GM12878 (cell line): ENCODE measurements around the gene TNNT3. TPM values are rescaled to one million over a fixed set of nuclear protein-coding genes. Genes with fewer than 3 reads are reported as not detected.
A peak's percentile ranks its signal among the peaks of the same experiment; 100 is the strongest.

ENCODE experiments used
- ATAC-seq: fragments of 200-7000 bp; cut with Tn5 transposase; 3 replicates; pipeline ENCODE4 v1.9.1; 2020; ENCODE audit warnings: mild to moderate bottlenecking, moderate library complexity
- BruUV-seq: library from RNA; stranded (reverse); fragments of 400-500 nt; replicated peaks from 2 replicates; lab custom pipeline; 2021; lab: Mats Ljungman, UMichigan
- CTCF ChIA-PET: fragments of 300-600 bp; sonication (Branson Sonifier 250); formaldehyde crosslinking; extraction: SDS; loops from one replicate; lab custom pipeline; 2021; ENCODE audit warnings: inconsistent platforms; lab: Yijun Ruan, JAX
- POLR2A ChIA-PET: fragments of 350-600 bp; formaldehyde crosslinking; extraction: SDS; loops from one replicate; lab custom pipeline; 2021; ENCODE audit warnings: inconsistent platforms; lab: Charles Lee
- RAD21 ChIA-PET: fragments of 300-600 bp; sonication (Branson Sonifier 250); formaldehyde crosslinking; loops from one replicate; lab custom pipeline; 2023; ENCODE audit warnings: antibody characterized with exemption; ENCODE audit not compliant: unreplicated experiment; lab: Charles Lee
- SMC1A ChIA-PET: fragments of 300-600 bp; sonication (Branson Sonifier 250); formaldehyde crosslinking; loops from one replicate; lab custom pipeline; 2023; ENCODE audit not compliant: unreplicated experiment, uncharacterized antibody; lab: Charles Lee
- DNase-seq: peaks from one replicate; pipeline ENCODE4 v3.0.0-alpha.2; 2011; ENCODE audit warnings: low read depth, low spot score
- FAIRE-seq: peaks from 3 replicates; lab custom pipeline; 2011; peaks lifted over from hg19 to GRCh38; lab: Jason Lieb, UNC
- H2AFZ ChIP-seq: 2 replicates; pipeline ENCODE4 v1.6.0; 2011; ENCODE audit warnings: low read depth, low read length, control low read depth; ENCODE audit not compliant: control insufficient read depth
- H3K27ac ChIP-seq: 2 replicates; pipeline ENCODE4 v1.5.1; 2011; ENCODE audit warnings: control low read depth; ENCODE audit not compliant: control insufficient read depth, insufficient read depth
- H3K27me3 ChIP-seq, 2 experiments: replicated peaks in 1 of 2; 2 replicates each; pipeline versions ENCODE4 v1.6.0 to v1.6.1; 2011; ENCODE audit warnings: low read length in 1 of 2; ENCODE audit not compliant: control insufficient read depth in 2 of 2, insufficient read depth in 2 of 2
- H3K36me3 ChIP-seq, 2 experiments: 2 replicates each; pipeline ENCODE4 v1.5.1; 2011; ENCODE audit warnings: low read length in 1 of 2; ENCODE audit not compliant: control insufficient read depth in 2 of 2, insufficient read depth in 2 of 2
- H3K4me1 ChIP-seq: 2 replicates; pipeline ENCODE4 v1.6.1; 2011; ENCODE audit warnings: mild to moderate bottlenecking, low read length, moderate library complexity, mixed read lengths; ENCODE audit not compliant: control insufficient read depth, insufficient read depth
- H3K4me2 ChIP-seq: 2 replicates; pipeline ENCODE4 v1.6.0; 2011; ENCODE audit warnings: control low read depth; ENCODE audit not compliant: control insufficient read depth, insufficient read depth
- H3K4me3 ChIP-seq: fragments of 200-600 bp; sonication (generic); 2 replicates; pipeline ENCODE4 v1.5.1; 2016
- H3K79me2 ChIP-seq: 2 replicates; pipeline ENCODE4 v1.6.0; 2011; ENCODE audit warnings: low read length; ENCODE audit not compliant: control insufficient read depth, insufficient read depth
- H3K9ac ChIP-seq: 2 replicates; pipeline ENCODE4 v1.8.0; 2011; ENCODE audit warnings: low read length, control low read depth, mixed read lengths; ENCODE audit not compliant: control insufficient read depth, insufficient read depth
- H3K9me3 ChIP-seq: replicated peaks from 3 replicates; pipeline ENCODE4 v1.5.1; 2011; ENCODE audit warnings: mild to moderate bottlenecking, low read length; ENCODE audit not compliant: control insufficient read depth, insufficient read depth
- H4K20me1 ChIP-seq: 2 replicates; pipeline ENCODE4 v1.6.0; 2011; ENCODE audit not compliant: control insufficient read depth, insufficient read depth
- BHLHE40 ChIP-seq, 2 experiments: fragments of 450-650 bp in 1 of 2; IDR thresholded peaks; 2 replicates each; pipeline ENCODE4 v1.6.1; 2011 to 2017; ENCODE audit warnings: low read depth in 2 of 2, borderline replicate concordance in 1 of 2, improper control_type of control experiment in 1 of 2, low read length in 1 of 2, mild to moderate bottlenecking in 1 of 2
- CEBPB ChIP-seq, 2 experiments: fragments of 150-350 bp in 1 of 2; IDR thresholded peaks; 2 replicates each; pipeline ENCODE4 v1.6.1; 2012 to 2014; ENCODE audit warnings: low read depth in 2 of 2, low read length in 2 of 2, borderline replicate concordance in 1 of 2, inconsistent platforms in 1 of 2
- CHD2 ChIP-seq: IDR thresholded peaks from 2 replicates; pipeline ENCODE4 v1.6.1; 2011; ENCODE audit warnings: low read depth, low read length, improper control_type of control experiment, borderline replicate concordance
- POLR2A ChIP-seq: IDR thresholded peaks from 2 replicates; pipeline ENCODE4 v1.6.1; 2011; ENCODE audit warnings: low read depth, mild to moderate bottlenecking, low read length
- POLR2AphosphoS2 ChIP-seq: IDR thresholded peaks from 2 replicates; pipeline ENCODE4 v1.6.1; 2011; ENCODE audit warnings: low read depth, mild to moderate bottlenecking, low read length, improper control_type of control experiment, moderate library complexity
- POLR2AphosphoS5 ChIP-seq: IDR thresholded peaks from 2 replicates; pipeline ENCODE4 v1.6.1; 2011; ENCODE audit warnings: mild to moderate bottlenecking, low read length, inconsistent platforms
- WGBS: methylation state at CpG from one replicate; pipeline ENCODE4 v1.1.6; 2016; ENCODE audit warnings: low lambda C conversion rate; ENCODE audit not compliant: insufficient replicate concordance, insufficient coverage; ENCODE audit errors: missing lambda C conversion rate; 5-methylcytosine and 5-hydroxymethylcytosine counted together
- in situ Hi-C: fragments of 300-500 bp; cut with MboI; formaldehyde crosslinking; loops from 9 replicates; pipeline ENCODE4 v1.14.3; 2018; ENCODE audit warnings: mixed read lengths
- intact Hi-C: fragments of 100-400 bp; cut with micrococcal nuclease; formaldehyde crosslinking; loops from one replicate; pipeline ENCODE4 v1.14.2; 2022; ENCODE audit not compliant: unreplicated experiment
- polyA plus RNA-seq, 11 experiments: library from polyadenylated mRNA; depleted of rRNA in 4 of 11; unstranded in 6 of 11; stranded (reverse) in 5 of 11; fragments of >200 nt; fragmentation: Nextera tagmentation in 4 of 11; fragmentation: Illumina TruSeq in 1 of 11; extraction: Ambion mirVana in 4 of 11; extraction: Trizol in 1 of 11; gene quantifications; 1 replicate in 1 of 11; 2 replicates in 10 of 11; pipeline versions ENCODE4 v1.2.1 to v1.2.3, GENCODE V29; 2011 to 2016; ENCODE audit warnings: inconsistent platforms in 2 of 11, missing spikeins in 2 of 11, low read depth in 1 of 11
- total RNA-seq, 4 experiments: library from RNA; depleted of rRNA in 3 of 4; stranded (reverse); fragments of >200 nt in 3 of 4; fragmentation: Illumina TruSeq in 1 of 4; extraction: Trizol in 1 of 4; gene quantifications; 2 replicates each; pipeline versions ENCODE4 v1.2.1 to v1.2.3, GENCODE V29; 2013 to 2021

Gene TNNT3
- total and polyA plus RNA-seq, 10 of the 15 experiments (the other 5 are each of a cell fraction or from before 2014, with no cell fraction given), result 0.40 to 0.50 TPM; not detected in 8

DNA sequence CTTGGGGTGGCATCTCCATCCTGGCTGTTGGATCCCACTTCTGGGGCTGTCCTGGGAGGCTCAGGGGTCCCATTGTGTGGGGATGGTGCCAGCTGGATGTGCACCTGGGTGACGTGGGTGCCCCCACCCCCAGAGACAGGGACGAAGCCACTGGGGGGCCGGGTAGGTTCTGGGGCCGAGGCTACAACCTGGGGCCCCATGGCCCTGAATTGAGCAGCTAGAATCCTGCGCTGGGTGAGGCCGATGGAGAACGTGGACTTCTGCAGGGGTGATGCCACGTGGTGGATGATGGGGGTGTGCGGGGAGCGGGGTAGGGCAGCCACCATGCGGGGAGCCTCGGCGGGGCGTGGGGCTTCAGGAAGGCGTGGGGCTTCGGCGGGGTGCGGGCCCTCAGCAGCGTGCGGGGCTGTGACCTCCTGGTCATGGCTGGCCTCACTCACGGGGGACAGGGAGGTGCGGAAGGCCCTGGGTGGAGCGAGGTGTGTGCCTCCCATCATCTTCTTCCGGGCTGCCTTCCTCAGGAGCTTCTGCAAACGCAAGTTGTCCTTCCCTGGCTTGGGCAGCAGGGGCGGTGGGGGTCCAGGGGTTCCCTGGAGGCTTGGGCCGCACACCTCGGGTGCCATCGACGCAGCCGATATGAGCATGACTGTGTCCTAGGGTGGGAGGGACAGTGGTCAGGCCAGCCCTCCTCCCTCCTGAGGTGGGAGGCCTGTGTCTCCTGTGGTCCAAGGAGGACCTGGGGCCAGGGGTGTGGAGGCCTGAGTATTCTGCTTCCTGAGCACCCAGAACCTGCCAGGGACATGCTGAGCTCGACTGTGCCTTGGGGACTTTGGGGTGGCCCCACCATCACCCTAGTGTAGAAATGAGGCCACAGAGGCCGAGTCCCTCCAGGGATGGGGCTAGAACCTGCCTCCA is 29.3 kb upstream of the TNNT3 start:
- TF ChIP-seq CEBPB (IDR thresholded peaks at IDR 0.05; ENCODE audit: borderline replicate concordance in 1 of 2, low read depth in 2 of 2, low read length in 2 of 2) (no peak), POLR2AphosphoS5 (0 out of 2 replicates have a peak, but pooled peaks have one; percentile 14), POLR2AphosphoS2 (0 out of 2 replicates have a peak, but pooled peaks have one; percentile 1), BHLHE40 (IDR thresholded peaks at IDR 0.05; ENCODE audit: borderline replicate concordance in 1 of 2, low read depth in 2 of 2, low read length in 1 of 2) (no peak), POLR2A (peak; percentile 50), CHD2 (no peak)
- Histone ChIP-seq H3K9me3 (no peaks in the 10 kb centered on the region), H4K20me1 (no peaks in the 10 kb centered on the region), H3K4me2 (no peak overlapping the region), H3K27ac (no peak overlapping the region), H3K9ac (no peak overlapping the region), H3K36me3 (peaks cover 16 to 25% of the 10 kb centered on the region in 2 experiments; a peak in 3 of 4 replicates), H3K4me1 (no peaks in the 10 kb centered on the region), H2AFZ (no peak overlapping the region), H3K27me3 (no peaks in the 10 kb centered on the region), H3K4me3 (no peak overlapping the region), H3K79me2 (no peaks in the 10 kb centered on the region)
- intact Hi-C loops, result loop anchor here (5.0 kb wide), 1 partner anchor 53 kb away; the partner anchor contains the start of gene TNNI2
- ATAC-seq, result peak; percentile 16; the same call in 2 of the 3 replicates
- SMC1A ChIA-PET, result no interaction called here
- no TSS peak for BruUV-seq
- no peak for FAIRE-seq
- in situ Hi-C loops, result no loop called here
- CTCF ChIA-PET, result no interaction called here
- RAD21 ChIA-PET, result no interaction called here
- POLR2A ChIA-PET, result interaction anchor here (1.0 kb wide), 1 partner anchor 36 kb away, joined by 3 read pairs; no protein-coding TSS in a partner anchor
- no peak for DNase-seq
- WGBS, result 89% methylated on average over 33 of the region's 33 CpGs
